ENCODE results near the gene HSPBP1. TPM values are rescaled to one million over a fixed set of nuclear protein-coding genes. Genes with fewer than 3 reads are reported as not detected.
"Not testable (repeated sequence)": the region's sequence is repeated elsewhere in the genome, so short reads cannot be mapped to it uniquely, and the experiment has no call there.

The HSPBP1 gene
- total RNA-seq, 2 donors from 2014 or later, result 12.5 to 51.1 TPM

GRCh38 chr19:55227241-55228014 lies 52.5 kb downstream of the HSPBP1 start:
- ATAC-seq, result no peak
- Histone ChIP-seq H3K27me3 (no peaks in the 10 kb centered on the region), H3K36me3 (replicated peaks in 1 of 2; ENCODE audit: insufficient read depth in 1 of 2, low read depth in 2 of 2) (peaks cover 0 to 18% of the 10 kb centered on the region in 2 donors), H3K4me1 (no peaks in the 10 kb centered on the region), H3K27ac (no peak overlapping the region), H3K4me3 (no peak overlapping the region), H3K9me3 (no peaks in the 10 kb centered on the region)
- no peak for TF ChIP-seq POLR2A (IDR thresholded peaks at IDR 0.05)
- no peak for TF ChIP-seq CTCF (IDR thresholded peaks at IDR 0.05)
- intact Hi-C loops (cut with DNase I), result no loop called here
- DNase-seq, result no peak
- 93% methylated on average over 18 to 25 of the region's 25 CpGs for WGBS, 2 donors

- TF ChIP-seq POLR2A (IDR thresholded peaks at IDR 0.05) (no peak), CTCF (IDR thresholded peaks at IDR 0.05) (no peak)
- Histone ChIP-seq H3K36me3 (replicated peaks in 1 of 2; ENCODE audit: insufficient read depth in 1 of 2, low read depth in 2 of 2) (peaks cover 0 to 15% of the 10 kb centered on the region in 2 donors), H3K27me3 (no peaks in the 10 kb centered on the region), H3K27ac (no peak overlapping the region), H3K4me1 (no peaks in the 10 kb centered on the region), H3K9me3 (no peaks in the 10 kb centered on the region), H3K4me3 (no peak overlapping the region)
- DNase-seq (no peak), ATAC-seq (no peak)
- intact Hi-C loops (cut with DNase I), result no loop called here
- 79 to 85% methylated on average over 13 to 18 of the region's 18 CpGs for WGBS, 2 donors
Measured at GRCh38 chr19:55226788-55227187, 53.1 kb downstream of the HSPBP1 start.

GRCh38 chr19:55226273-55226672 lies 53.6 kb downstream of the HSPBP1 start:
- Histone ChIP-seq H3K27ac (no peak overlapping the region), H3K4me3 (no peak overlapping the region), H3K27me3 (no peaks in the 10 kb centered on the region), H3K4me1 (no peaks in the 10 kb centered on the region), H3K9me3 (no peaks in the 10 kb centered on the region), H3K36me3 (replicated peaks in 1 of 2; ENCODE audit: insufficient read depth in 1 of 2, low read depth in 2 of 2) (peaks cover 0 to 10% of the 10 kb centered on the region in 2 donors)
- ATAC-seq (no peak), DNase-seq (no peak)
- TF ChIP-seq CTCF (IDR thresholded peaks at IDR 0.05), result no peak
- TF ChIP-seq POLR2A (IDR thresholded peaks at IDR 0.05), result no peak
- 74 to 87% methylated on average over 8 to 9 of the region's 9 CpGs for WGBS, 2 donors
- intact Hi-C loops (cut with DNase I), result no loop called here

GRCh38 chr19:55225415-55225958 lies 54.4 kb downstream of the HSPBP1 start:
- H3K36me3 ChIP-seq (replicated peaks in 1 of 2; ENCODE audit: insufficient read depth in 1 of 2, low read depth in 2 of 2), result peaks cover 0 to 3% of the 10 kb centered on the region in 2 donors
- DNase-seq (no peak), ATAC-seq (no peak)
- H3K27ac ChIP-seq, result no peak overlapping the region
- H3K4me3 ChIP-seq, result no peak overlapping the region
- WGBS, 2 donors, result 89% methylated on average over 7 of the region's 7 CpGs
- H3K27me3 ChIP-seq, result no peaks in the 10 kb centered on the region
- peaks cover 0 to 6% (median 0%) of the 10 kb centered on the region in 3 donors for H3K9me3 ChIP-seq
- intact Hi-C loops (cut with DNase I), result no loop called here
- no peaks in the 10 kb centered on the region for H3K4me1 ChIP-seq
- no peak for TF ChIP-seq POLR2A (IDR thresholded peaks at IDR 0.05)
- TF ChIP-seq CTCF (IDR thresholded peaks at IDR 0.05), result no peak

GRCh38 chr19:55224679-55225414 lies 55.1 kb downstream of the HSPBP1 start:
- H3K4me3 ChIP-seq; intact Hi-C loops (cut with DNase I); H3K27ac ChIP-seq; H3K9me3 ChIP-seq; ATAC-seq; DNase-seq; H3K36me3 ChIP-seq (replicated peaks in 1 of 2; ENCODE audit: insufficient read depth in 1 of 2, low read depth in 2 of 2); H3K27me3 ChIP-seq; H3K4me1 ChIP-seq: not testable (repeated sequence)
- 81 to 82% methylated on average over 4 to 10 of the region's 11 CpGs for WGBS, 2 donors
